CD14-positive monocyte (primary cell): ENCODE data around the gene ATXN2L. TPM values are rescaled to one million over a fixed set of nuclear protein-coding genes. Genes with fewer than 3 reads are reported as not detected.

Experiments
- DNase-seq, 3 donors: peaks; one replicate each; pipeline ENCODE4 v3.0.0-alpha.2; 2011 to 2022
- H2AFZ ChIP-seq: 2 replicates; pipeline ENCODE4 v1.6.0; 2012; ENCODE audit warnings: mild to moderate bottlenecking, low read depth, low read length, inconsistent platforms; ENCODE audit not compliant: insufficient read depth, poor library complexity, severe bottlenecking
- H3K27ac ChIP-seq, 2 donors: 1 replicate in 1 of 2; 2 replicates in 1 of 2; pipeline ENCODE4 v1.5.1; 2012 to 2013; ENCODE audit warnings: low read length in 2 of 2, control low read depth in 1 of 2, inconsistent platforms in 1 of 2, low read depth in 1 of 2, mild to moderate bottlenecking in 1 of 2
- H3K27me3 ChIP-seq, 2 donors: one replicate each; pipeline versions ENCODE4 v1.6.0 to v1.6.1; 2011 to 2013; ENCODE audit warnings: low read length in 2 of 2; ENCODE audit not compliant: control insufficient read depth in 2 of 2, insufficient read depth in 2 of 2
- H3K36me3 ChIP-seq, 2 donors: replicated peaks in 1 of 2; 1 replicate in 1 of 2; 2 replicates in 1 of 2; pipeline versions ENCODE4 v1.5.1 to v1.6.1; 2012 to 2013; ENCODE audit warnings: low read length in 2 of 2, control low read depth in 1 of 2, inconsistent platforms in 1 of 2, mild to moderate bottlenecking in 1 of 2; ENCODE audit not compliant: insufficient read depth in 2 of 2, control insufficient read depth in 1 of 2
- H3K4me1 ChIP-seq, 2 donors: 1 replicate in 1 of 2; 2 replicates in 1 of 2; pipeline versions ENCODE4 v1.5.1 to v1.6.1; 2012 to 2013; ENCODE audit warnings: low read length in 2 of 2, control low read depth in 1 of 2, inconsistent platforms in 1 of 2, mild to moderate bottlenecking in 1 of 2, moderate library complexity in 1 of 2; ENCODE audit not compliant: insufficient read depth in 2 of 2, control insufficient read depth in 1 of 2
- H3K4me2 ChIP-seq: replicated peaks from 2 replicates; pipeline ENCODE3; 2012; ENCODE audit warnings: low read length, moderate library complexity, mild to moderate bottlenecking; ENCODE audit not compliant: poor library complexity, severe bottlenecking; ENCODE audit errors: extremely low read depth
- H3K4me3 ChIP-seq, 3 experiments: fragments of 200-600 bp in 1 of 3; sonication (generic) in 1 of 3; replicated peaks in 1 of 3; 1 replicate in 2 of 3; 2 replicates in 1 of 3; pipeline ENCODE4 v1.5.1; 2011 to 2013; ENCODE audit warnings: low read length in 3 of 3, mild to moderate bottlenecking in 3 of 3, control low read depth in 2 of 3, low read depth in 2 of 3, inconsistent platforms in 1 of 3, moderate library complexity in 1 of 3
- H3K79me2 ChIP-seq: 2 replicates; pipeline ENCODE4 v1.6.0; 2012; ENCODE audit warnings: mild to moderate bottlenecking, control low read depth, inconsistent platforms, low read length, moderate library complexity; ENCODE audit not compliant: insufficient read depth
- H3K9ac ChIP-seq: 2 replicates; pipeline ENCODE4 v1.6.0; 2017; ENCODE audit warnings: low read length, mild to moderate bottlenecking; ENCODE audit not compliant: insufficient read depth, poor library complexity, severe bottlenecking
- H3K9me3 ChIP-seq, 2 donors: replicated peaks in 1 of 2; 1 replicate in 1 of 2; 2 replicates in 1 of 2; pipeline versions ENCODE4 v1.5.1 to v1.6.1; 2012 to 2013; ENCODE audit warnings: low read length in 2 of 2, control low read depth in 1 of 2; ENCODE audit not compliant: control insufficient read depth in 1 of 2, insufficient read depth in 1 of 2
- H4K20me1 ChIP-seq: 2 replicates; pipeline ENCODE4 v1.6.0; 2012; ENCODE audit warnings: mild to moderate bottlenecking, low read length, control low read depth, moderate library complexity; ENCODE audit not compliant: insufficient read depth
- H3K27ac Mint-ChIP-seq, 7 donors: one replicate each; pipeline ENCODE4 v1.8.0; 2020; ENCODE audit warnings: mild to moderate bottlenecking in 7 of 7, mixed read lengths in 7 of 7, moderate library complexity in 6 of 7, inconsistent platforms in 2 of 7
- H3K27me3 Mint-ChIP-seq, 3 donors: one replicate each; pipeline ENCODE4 v1.8.0; 2021 to 2022; ENCODE audit warnings: low read depth in 3 of 3, mild to moderate bottlenecking in 3 of 3, mixed read lengths in 3 of 3, moderate library complexity in 3 of 3, inconsistent platforms in 1 of 3
- H3K36me3 Mint-ChIP-seq, 2 donors: one replicate each; pipeline ENCODE4 v1.8.0; 2020; ENCODE audit warnings: mixed read lengths in 2 of 2, inconsistent platforms in 1 of 2, mild to moderate bottlenecking in 1 of 2
- H3K4me1 Mint-ChIP-seq: one replicate; pipeline ENCODE4 v1.8.0; 2020; ENCODE audit warnings: mild to moderate bottlenecking, mixed read lengths
- H3K4me3 Mint-ChIP-seq, 2 donors: one replicate each; pipeline ENCODE4 v1.8.0; 2020; ENCODE audit warnings: mild to moderate bottlenecking in 2 of 2, mixed read lengths in 2 of 2, moderate library complexity in 1 of 2
- H3K9me3 Mint-ChIP-seq, 7 donors: one replicate each; pipeline ENCODE4 v1.8.0; 2020 to 2022; ENCODE audit warnings: mixed read lengths in 7 of 7, mild to moderate bottlenecking in 6 of 7, moderate library complexity in 6 of 7, inconsistent platforms in 2 of 7
- CTCF ChIP-seq: fragments of 200-600 bp; IDR thresholded peaks from one replicate; pipeline ENCODE4 v1.8.0; 2022; ENCODE audit warnings: antibody characterized with exemption, mild to moderate bottlenecking
- WGBS: methylation state at CpG from one replicate; pipeline ENCODE4 v1.1.5; 2013; ENCODE audit warnings: missing lambda C conversion rate; ENCODE audit not compliant: insufficient coverage; 5-methylcytosine and 5-hydroxymethylcytosine counted together
- intact Hi-C, 2 donors: fragments of 100-400 bp; cut with micrococcal nuclease; formaldehyde crosslinking; loops; one replicate each; pipeline versions ENCODE4 v1.15.0 to v1.15.1; 2023
- polyA plus RNA-seq, 3 donors: library from polyadenylated mRNA; depleted of rRNA in 1 of 3; unstranded in 2 of 3; stranded (reverse) in 1 of 3; fragments of 300-500 nt in 2 of 3; fragments of >200 nt in 1 of 3; fragmentation: Illumina TruSeq in 2 of 3; gene quantifications; 1 replicate in 2 of 3; 2 replicates in 1 of 3; pipeline ENCODE4 v1.2.3, GENCODE V29; 2012 to 2021

The ATXN2L gene
- polyA plus RNA-seq, 3 donors = 4.8 to 118 (median 10.2) TPM

- no peak overlapping the region for H3K4me3 Mint-ChIP-seq
- Histone ChIP-seq H3K4me1 (peaks cover 11 to 15% of the 10 kb centered on the region in 2 donors), H3K36me3 (peaks cover 30 to 42% of the 10 kb centered on the region in 2 donors), H3K4me3 (no peak overlapping the region), H3K27ac (no peak overlapping the region), H3K9ac (no peak overlapping the region), H3K79me2 (no peaks in the 10 kb centered on the region), H3K9me3 (no peaks in the 10 kb centered on the region), H3K4me2 (no peak overlapping the region), H2AFZ (no peak overlapping the region), H4K20me1 (peaks cover 11% of the 10 kb centered on the region), H3K27me3 (peaks cover 0 to 1% of the 10 kb centered on the region in 2 donors)
- peaks cover 17% of the 10 kb centered on the region for H3K4me1 Mint-ChIP-seq
- intact Hi-C loops = no loop called here
- DNase-seq = no peak
- peaks cover 7 to 15% (median 7%) of the 10 kb centered on the region in 3 donors for H3K27me3 Mint-ChIP-seq
- no peak for TF ChIP-seq CTCF
- 79% methylated on average over 6 of the region's 13 CpGs for WGBS
- H3K36me3 Mint-ChIP-seq = peaks cover 29 to 43% of the 10 kb centered on the region in 2 donors
- peak overlapping the region in 1 of 7 donors; percentile 56 for H3K27ac Mint-ChIP-seq
- H3K9me3 Mint-ChIP-seq = no peaks in the 10 kb centered on the region
These were observed 52.6 kb downstream of the ATXN2L start for GRCh38 chr16:28875134-28876018.

GRCh38 chr16:28876019-28876659 is 53.3 kb downstream of the ATXN2L start:
- Mint-ChIP-seq H3K4me1 (peaks cover 22% of the 10 kb centered on the region), H3K27me3 (peaks cover 12 to 22% (median 15%) of the 10 kb centered on the region in 3 donors), H3K4me3 (no peak overlapping the region), H3K27ac (no peak overlapping the region), H3K9me3 (peaks cover 0 to 3% (median 0%) of the 10 kb centered on the region in 7 donors), H3K36me3 (peaks cover 22 to 36% of the 10 kb centered on the region in 2 donors)
- Histone ChIP-seq H3K27me3 (peaks cover 0 to 9% of the 10 kb centered on the region in 2 donors), H4K20me1 (peaks cover 11% of the 10 kb centered on the region), H3K36me3 (peaks cover 23 to 35% of the 10 kb centered on the region in 2 donors), H3K27ac (no peak overlapping the region), H2AFZ (no peak overlapping the region), H3K4me2 (no peak overlapping the region), H3K79me2 (no peaks in the 10 kb centered on the region), H3K9me3 (no peaks in the 10 kb centered on the region), H3K4me3 (no peak overlapping the region), H3K4me1 (peaks cover 14 to 19% of the 10 kb centered on the region in 2 donors), H3K9ac (no peak overlapping the region)
- 92% methylated on average over 5 of the region's 17 CpGs for WGBS
- no peak for DNase-seq
- intact Hi-C loops = no loop called here
- no peak for TF ChIP-seq CTCF
